HG02763 (cell line): ENCODE data around the gene ZNF618.
"Not testable (repeated sequence)": the region's sequence is repeated elsewhere in the genome, so short reads cannot be mapped to it uniquely, and the experiment has no call there.

ENCODE experiments used
- ATAC-seq: cut with Tn5 transposase; IDR thresholded peaks from one replicate; pipeline ENCODE4 v1.9.1; 2021; ENCODE audit warnings: mild to moderate bottlenecking, moderate library complexity; ENCODE audit not compliant: unreplicated experiment

Gene ZNF618

DNA sequence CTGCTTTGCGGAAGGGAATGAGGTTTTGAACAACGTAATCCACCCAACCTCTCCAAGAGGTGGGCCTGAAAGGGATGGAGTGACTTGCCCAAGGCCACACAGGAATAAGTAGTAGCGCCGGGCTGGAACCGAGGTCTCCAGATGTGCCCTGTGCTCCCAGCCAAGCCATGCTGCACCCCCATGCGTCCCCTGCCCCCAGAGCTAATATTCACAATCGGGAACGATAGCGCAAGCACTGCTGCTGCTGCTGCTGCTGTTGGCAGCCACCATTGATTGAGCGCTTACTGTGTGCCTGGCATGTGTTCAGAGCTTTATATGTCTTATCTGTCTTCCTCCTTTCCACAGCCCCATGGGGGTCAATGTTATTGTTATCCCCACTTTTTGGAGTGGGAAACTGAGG lies 158.1 kb downstream of the ZNF618 start:
- ATAC-seq = no peak

DNA sequence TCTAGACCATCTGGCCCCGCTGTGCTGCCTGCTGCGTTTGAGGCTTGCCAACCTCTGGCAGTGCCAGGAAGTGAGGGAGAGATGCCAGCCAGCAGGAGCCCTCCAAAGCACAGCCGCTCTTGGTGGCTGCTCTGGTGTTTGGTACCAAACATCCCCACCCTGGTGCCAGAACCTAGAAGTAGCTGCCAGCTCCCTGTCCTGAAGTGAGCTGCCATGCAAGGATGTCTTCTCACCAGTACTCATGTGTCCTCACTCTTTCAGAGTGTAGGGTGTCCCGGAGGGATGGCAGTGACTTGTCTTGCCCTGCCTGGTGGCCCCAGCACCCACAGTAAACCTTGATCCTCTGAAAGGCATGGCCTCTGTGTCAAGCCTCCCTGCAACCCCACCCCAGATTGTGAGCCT lies 158.6 kb downstream of the ZNF618 start:
- ATAC-seq = no peak

DNA sequence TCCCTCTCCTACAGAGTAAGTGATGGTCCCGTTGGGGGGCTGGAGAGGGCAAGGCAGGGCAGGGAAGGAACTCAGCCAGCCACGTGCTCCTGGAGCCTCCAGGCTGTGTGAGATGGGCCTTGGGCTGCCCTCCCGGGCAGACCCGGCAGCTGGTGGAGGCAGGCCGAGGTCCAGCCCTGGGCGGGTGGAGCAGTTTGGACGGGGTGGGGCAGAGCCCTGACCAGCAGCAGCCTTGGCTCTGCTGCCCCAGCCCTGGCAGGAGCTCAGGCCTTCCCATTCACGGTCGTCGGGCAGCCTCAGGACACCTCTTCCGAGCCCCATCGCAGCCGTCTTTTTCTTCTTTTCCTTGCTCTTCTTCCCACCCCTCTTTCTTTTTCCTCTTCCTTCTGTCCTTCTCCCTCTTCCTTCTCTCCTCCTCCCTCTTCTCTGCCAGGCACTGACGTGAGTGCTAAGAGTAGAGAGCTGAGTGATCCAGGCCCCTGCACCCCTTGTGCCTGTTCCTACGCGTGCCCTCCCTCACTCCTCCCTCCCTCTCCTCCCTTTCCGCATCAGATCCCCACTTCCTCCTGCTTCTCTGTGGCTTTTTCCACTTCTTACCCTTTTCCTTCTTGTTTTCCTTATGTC lies 159.2 kb downstream of the ZNF618 start:
- ATAC-seq = no peak

DNA sequence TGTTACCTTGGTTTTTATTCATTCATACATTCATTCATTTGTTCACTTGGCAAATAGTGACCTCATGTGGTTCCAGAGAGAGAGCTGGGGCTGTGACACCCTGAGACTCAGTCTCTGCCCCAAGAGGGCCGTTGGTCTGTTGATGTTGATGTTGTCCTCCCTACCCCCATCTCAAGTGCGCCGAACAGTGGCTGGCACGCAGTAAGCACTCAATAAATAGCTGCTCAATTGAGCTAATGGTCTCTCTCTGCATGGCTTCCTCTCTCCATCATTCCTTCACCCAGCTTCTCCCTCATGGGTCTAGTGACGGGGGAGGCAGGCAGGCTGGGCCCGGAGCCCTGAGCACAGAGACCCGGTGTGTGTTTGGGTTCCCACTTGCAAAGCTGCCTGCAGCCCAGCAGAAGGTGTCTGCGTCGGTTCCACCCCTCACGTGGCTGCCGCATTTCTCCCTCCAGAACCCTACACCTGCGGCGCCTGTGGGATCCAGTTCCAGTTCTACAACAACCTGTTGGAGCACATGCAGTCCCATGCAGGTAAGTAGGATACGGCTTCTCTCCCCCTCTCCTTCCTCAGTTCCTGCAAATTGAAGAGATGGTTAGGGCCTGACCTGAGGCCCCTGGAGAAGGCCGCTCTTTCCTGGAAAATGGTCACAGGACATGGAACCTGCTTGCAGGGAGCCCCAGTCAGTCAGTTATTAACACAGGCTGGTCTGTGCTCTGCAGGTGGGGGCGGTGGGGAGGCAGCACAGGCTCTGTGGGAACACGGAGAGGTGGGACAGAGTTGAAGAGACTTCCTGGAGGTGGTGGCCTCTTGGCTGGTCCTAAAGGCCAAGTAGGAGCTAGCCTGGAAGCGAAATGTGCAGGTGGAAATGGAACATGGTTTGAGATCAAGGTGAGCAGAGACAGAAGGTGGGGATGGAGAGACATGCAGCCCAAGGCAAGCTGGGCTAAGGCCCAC lies 160.0 kb downstream of the ZNF618 start:
- ATAC-seq = no peak

DNA sequence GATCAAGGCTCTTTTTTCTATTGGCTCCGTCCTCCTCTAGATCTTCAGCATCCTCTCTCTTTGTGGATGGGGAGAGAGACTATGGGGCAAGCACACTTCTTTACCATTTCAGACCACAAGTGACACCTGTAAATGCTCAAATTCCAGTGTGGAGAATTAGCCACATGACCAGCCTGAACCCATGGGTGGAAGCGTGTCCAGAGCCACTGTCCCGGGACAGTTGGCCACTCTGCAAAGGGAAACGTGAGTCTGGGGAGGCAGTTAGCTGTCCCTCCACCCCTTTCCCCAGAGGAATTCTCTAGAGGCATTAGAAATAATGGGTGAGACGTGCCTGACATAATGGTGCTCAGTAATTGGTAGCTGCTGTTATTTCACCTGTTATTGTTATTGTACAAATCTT lies 161.1 kb downstream of the ZNF618 start:
- ATAC-seq = no peak

DNA sequence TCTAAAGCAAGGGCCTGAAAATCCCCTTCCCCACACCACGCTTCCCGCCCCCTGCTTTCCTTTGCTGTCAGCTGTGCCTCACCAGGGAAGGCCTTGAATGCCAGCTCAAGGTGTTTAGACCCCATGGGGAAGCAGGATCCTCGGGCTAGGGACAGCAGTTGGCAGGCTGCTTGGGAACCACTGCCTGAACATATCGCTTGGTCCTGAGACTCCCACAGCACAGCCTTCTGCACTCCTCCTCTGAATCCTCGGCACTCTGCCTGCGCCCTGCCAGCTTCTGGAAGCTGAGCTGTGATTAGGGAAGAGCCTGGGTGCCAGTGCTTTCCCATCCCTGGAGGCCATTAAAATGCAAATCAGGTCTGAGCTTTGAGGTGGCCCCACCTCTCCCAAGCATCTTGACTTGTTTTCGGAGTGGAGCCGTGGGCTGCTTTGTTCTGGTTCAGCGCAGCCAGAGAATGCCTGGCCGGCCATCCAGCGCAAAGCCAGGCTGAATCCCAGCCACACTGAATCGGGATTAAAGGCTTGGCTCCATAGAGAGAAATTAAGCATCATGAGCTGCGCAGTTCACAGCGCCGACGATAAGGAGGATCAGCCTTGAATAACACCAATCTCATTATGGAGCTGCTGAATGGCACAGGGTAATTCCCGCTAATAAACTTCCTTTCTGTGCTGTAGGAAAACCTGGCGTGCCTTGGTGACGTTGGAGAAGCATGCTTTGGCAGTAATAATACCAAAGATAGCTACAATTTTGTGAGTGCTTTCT lies 162.0 kb downstream of the ZNF618 start:
- no peak for ATAC-seq

DNA sequence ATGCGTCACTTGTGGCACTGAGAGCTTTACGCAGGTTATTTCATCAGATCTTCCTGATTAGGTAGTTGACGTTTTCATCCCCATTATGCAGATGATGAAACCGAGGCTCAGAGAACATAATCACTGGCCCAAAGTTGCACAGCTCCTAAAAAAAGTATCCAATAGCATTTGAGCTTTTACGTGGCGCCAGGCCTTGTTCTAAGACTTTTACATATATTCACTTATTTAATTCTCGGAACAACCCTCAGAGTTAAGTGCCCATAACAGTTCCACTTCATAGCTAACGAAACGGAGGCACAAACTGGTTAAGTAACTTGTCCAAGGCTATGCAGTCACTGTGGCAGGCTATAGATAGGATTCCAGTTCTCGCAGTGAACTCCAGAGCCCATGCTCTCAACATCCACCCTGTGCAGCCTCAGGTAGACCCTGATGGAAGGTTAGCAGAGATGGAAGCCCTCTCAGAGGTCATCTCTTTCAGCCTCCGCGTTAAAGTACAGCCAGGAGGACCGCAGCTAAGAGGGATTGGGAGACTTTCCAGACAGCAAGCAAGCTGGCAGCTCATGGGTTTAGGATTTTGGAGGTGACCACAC lies 162.7 kb downstream of the ZNF618 start:
- ATAC-seq = no peak

DNA sequence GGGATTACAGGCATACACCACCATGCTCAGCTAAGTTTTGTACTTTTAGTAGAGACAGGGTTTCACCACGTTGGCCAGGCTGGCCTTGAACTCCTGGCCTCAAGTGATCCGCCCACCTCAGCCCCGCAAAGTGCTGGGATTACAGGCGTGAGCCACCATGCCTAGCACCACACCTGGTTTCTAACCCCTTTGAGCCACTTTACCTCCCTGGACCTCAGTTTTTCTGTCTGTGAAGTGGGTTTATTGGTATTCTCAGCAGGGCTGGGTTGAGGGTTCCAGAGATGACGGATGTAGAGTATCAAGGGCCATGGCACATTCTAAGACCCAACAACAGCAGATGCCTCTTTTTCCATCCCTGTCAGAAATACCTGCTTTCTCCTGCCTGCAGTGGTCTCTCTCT lies 163.4 kb downstream of the ZNF618 start:
- no peak for ATAC-seq

DNA sequence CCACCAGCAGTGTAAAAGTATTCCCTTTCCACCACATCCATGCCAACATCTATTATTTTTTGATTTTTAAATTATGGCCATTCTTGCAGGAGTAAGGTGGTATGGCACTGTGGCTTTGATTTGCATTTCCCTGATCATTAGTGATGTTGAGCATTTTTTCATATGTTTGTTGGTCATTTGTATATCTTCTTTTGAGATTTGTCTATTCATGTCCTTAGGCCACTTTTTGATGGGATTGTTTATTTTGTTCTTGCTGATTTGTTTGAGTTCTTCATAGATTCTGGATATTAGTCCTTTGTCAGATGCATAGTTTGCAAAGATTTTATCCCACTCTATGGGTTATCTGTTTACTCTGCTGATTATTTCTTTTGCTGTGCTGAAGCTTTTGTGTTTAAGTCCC lies 167.6 kb downstream of the ZNF618 start:
- not testable (repeated sequence) for ATAC-seq

DNA sequence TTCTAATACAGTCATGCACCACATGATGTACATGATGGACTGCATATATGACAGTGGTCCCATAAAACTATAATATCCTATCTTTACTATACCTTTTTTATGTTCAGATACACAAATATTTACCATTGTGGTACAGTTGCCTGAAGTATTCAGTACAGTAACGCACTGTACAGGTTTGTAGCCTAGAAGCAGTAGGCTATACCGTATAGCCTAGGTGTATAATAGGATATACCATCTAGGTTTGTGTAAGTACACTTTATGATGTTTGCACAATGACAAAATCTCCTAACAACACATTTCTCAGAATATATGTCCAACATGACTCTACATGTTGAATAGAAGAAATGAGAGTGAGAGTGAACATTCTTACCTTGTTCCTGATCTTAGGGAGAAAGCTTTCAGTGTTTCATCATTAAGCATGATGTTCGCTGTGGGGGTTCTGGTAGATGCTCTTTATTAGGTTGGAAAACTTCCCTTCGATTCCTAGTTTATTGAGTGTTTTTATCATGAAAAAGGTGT lies 170.2 kb downstream of the ZNF618 start:
- no peak for ATAC-seq

DNA sequence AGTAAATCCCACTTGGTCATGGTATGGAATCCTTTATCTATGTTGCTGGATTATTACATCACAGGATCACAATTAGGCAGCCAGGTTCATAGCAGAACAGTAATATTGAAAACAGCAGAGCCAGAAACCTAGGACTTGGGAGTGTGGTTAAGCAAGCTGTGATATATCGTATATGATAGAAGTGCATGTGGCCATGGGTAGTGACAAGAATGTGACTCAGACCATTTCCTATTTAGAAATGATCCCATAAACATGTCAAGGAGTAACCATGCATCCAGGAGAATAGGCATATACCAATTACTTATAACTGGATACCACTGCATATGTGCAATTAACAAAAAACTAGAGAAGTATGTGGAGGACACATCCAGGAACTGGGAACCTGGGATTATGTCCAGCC lies 170.8 kb downstream of the ZNF618 start:
- ATAC-seq = no peak

DNA sequence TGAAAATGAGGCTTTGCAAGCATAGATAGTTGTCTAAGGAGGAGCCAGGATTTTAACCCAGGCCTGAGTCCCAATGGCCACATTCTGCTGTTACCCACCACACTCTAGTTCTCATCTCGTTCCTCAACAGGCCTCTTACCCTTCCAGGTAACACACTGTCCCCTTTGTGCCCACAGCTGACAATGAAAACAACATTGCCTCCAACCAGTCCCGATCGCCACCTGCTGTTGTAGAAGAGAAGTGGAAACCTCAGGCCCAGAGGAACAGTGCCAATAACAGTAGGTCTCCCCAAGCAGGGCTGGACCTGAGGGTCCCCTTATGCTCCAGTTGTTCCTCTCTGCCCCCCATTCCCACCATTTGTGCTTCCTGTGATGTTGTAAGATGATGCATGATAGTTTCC lies 171.6 kb downstream of the ZNF618 start:
- ATAC-seq = no peak

DNA sequence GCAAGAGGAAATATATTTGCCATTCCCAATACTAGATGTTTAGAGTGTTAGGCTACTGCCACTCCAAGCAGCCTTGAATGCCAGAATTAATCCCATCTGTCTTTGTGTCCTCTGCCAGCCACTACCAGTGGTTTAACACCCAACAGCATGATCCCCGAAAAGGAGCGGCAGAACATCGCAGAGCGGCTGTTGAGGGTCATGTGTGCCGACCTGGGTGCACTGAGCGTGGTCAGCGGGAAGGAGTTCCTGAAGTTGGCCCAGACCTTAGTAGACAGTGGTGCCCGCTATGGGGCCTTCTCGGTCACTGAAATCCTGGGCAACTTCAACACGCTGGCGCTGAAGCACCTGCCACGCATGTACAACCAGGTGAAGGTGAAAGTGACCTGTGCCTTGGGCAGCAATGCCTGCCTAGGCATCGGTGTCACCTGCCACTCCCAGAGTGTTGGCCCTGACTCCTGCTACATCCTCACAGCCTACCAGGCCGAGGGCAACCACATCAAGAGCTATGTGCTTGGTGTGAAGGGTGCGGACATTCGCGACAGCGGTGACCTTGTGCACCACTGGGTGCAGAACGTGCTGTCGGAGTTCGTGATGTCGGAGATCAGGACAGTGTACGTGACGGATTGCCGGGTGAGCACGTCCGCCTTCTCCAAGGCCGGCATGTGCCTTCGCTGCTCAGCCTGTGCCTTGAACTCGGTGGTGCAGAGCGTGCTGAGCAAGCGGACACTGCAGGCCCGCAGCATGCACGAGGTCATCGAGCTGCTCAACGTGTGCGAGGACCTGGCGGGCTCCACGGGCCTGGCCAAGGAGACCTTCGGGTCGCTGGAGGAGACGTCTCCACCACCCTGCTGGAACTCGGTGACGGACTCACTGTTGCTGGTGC lies 172.7 kb downstream of the ZNF618 start:
- no peak for ATAC-seq

DNA sequence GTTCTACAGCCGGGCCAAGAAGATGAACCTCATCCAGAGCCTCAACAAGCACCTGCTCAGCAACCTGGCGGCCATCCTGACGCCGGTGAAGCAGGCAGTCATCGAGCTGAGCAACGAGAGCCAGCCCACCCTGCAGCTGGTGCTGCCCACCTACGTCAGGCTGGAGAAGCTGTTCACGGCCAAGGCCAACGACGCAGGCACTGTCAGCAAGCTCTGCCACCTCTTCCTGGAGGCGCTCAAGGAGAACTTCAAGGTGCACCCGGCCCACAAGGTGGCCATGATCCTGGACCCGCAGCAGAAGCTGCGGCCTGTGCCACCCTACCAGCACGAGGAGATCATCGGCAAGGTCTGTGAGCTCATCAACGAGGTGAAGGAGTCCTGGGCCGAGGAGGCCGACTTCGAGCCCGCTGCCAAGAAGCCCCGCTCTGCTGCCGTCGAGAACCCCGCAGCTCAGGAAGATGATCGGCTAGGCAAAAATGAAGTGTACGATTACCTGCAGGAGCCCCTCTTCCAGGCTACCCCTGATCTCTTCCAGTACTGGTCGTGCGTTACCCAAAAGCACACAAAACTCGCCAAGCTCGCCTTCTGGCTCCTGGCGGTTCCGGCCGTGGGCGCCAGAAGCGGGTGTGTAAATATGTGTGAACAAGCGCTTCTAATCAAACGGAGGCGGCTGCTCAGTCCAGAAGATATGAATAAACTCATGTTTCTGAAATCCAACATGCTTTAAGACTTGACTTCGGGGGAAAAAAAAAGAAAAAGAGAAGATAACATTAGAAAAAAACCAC lies 173.5 kb downstream of the ZNF618 start:
- ATAC-seq = no peak

DNA sequence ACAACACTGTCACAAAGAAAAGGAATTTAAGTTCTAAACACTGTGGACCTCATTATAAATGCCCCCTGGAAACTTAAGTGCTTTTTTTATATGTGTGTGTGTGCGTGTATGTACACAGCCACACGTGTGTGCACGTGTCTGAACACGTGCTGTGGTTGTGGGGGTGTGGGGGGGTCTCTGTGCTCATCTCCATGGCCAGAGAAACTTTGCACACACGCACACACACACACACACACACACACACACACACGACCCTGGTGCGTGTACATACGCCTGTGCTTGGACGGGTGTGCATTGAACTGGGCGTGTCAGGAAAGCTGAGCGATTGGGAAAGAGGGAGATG lies 174.1 kb downstream of the ZNF618 start:
- no peak for ATAC-seq

DNA sequence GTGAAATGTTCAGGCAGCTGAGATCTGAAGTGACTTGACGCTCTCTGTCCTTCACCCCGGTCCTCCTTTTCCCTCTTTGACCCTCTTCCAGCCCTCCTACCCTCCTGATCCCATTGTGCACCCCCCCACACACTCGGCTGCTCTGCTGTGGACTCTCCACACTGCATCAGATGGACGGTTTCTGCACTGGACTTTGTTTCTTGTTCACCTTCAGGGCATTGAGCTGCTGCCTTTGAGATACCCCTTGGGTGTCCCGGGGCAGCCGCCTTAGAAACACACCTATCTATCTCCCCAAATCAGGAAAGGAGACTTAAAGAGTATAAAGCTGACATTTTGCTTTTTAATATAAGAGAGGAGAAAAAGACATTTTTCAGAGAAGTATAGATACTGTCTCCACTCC lies 174.5 kb downstream of the ZNF618 start:
- ATAC-seq = no peak

DNA sequence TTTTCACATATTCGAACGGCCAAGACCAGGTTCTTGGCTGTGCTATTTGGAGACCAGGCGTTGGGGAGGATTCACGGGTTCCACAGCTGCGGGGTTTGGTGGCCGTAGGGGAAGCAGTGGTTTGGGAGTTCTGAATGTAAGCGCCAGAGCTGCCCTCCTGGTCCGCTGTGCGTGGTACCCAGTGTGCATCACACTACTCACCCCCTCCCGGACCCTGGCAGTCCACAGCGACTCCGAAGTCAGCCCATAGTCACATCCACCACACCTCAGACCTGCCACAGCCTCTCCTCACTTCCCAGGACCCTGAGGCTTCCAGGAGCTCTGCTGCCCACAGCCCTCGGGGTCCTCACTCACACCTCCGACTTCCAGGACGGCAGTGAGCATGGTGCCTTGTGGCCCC lies 175.2 kb downstream of the ZNF618 start:
- no peak for ATAC-seq

DNA sequence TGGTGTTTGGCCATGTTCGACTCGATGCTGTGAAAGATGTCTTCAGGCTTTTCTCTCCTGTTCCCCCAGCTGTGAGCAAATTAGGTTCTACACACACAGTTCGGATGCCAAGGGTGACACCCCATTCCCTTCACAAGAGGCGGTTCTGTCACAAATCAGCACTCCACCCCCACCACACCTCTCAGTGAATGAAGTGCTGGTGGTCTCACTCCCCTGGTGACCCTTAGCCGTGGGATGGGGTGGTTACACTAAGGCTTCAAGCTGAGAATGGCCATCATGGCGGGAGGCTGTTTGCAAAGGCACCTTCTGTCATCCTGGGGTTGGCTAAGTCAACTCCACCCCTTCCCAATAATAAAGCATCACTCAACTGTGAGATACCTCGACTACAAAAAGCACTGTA lies 175.6 kb downstream of the ZNF618 start:
- ATAC-seq = no peak

DNA sequence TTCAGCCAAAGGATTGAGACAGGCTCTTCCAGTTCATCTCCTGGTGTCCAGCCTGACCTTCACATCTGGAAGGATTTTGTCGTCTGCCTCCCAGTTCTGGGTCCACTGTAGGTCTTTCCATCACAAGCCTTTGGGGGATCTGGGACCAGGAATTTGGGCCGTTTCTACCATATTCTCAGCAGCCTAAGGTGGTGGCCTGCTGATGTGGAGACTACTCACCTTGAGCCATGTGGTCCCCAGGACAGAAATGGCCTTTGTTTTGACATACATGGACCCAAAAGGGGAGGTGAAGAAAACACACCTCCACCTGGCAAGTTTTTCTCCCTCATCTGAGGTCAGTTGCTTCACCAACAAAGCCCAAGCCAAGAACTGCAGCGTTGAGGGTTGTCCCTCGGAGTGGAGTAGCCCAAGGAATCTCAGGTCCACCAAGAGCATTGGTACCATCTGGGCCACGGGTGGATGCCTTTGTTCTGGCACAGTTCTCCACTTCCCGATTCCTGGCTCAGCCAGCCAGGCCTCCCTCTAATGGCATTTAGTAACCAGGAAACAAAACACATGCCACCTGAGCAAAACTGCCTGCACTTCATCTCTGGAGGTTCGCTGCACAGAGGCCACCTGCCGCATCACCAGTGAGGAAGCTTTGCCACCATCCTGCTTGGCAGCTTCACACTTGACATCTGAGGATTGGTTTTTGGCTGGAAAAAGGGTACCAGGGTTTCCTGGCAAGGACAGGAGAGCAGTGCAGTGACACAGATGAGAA lies 177.3 kb downstream of the ZNF618 start:
- ATAC-seq = no peak
